GM23248 (cell line): ENCODE results near the gene MAFB.

Experiments
- EZH2 ChIP-seq: fragments of 200-600 bp; sonication (generic); IDR thresholded peaks from 2 replicates; pipeline ENCODE4 v1.6.1; 2018; ENCODE audit warnings: antibody characterized with exemption, mild to moderate bottlenecking; ENCODE audit not compliant: insufficient read depth, poor library complexity, severe bottlenecking
- EZH2phosphoT487 ChIP-seq: fragments of 200-600 bp; sonication (generic); IDR thresholded peaks from 2 replicates; pipeline ENCODE4 v1.6.1; 2018; ENCODE audit warnings: antibody characterized with exemption, moderate library complexity, mild to moderate bottlenecking, low read depth; ENCODE audit not compliant: insufficient read depth

DNA sequence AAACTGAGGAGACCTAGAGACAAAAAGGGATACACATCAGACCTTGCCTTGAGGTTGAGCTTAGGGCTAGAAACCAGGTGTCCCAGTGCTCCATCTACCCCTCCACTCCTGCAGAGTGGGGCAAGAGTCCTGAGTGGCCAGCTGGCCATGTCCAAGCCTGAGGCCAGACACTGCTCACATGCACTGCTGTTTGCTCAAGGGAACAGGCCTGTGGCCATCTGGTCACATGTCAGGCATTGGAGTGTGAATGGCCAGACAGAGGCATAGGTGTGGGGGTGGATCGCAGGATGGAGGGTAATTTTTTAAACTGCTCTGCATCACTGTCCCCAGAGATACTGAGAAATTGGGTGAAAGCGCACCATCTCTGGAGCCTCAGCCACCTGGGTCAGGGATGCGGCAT lies 30.5 kb downstream of the MAFB start:
- TF ChIP-seq EZH2 (no peak), EZH2phosphoT487 (no peak)
